ENCODE measurements around the gene ZNF385C. TPM values are rescaled to one million over a fixed set of nuclear protein-coding genes. Genes with fewer than 3 reads are reported as not detected.
A peak's percentile ranks its signal among the peaks of the same experiment; 100 is the strongest.

ZNF385C gene
- total RNA-seq, 1 donor from 2014 or later = 2.7 TPM

DNA sequence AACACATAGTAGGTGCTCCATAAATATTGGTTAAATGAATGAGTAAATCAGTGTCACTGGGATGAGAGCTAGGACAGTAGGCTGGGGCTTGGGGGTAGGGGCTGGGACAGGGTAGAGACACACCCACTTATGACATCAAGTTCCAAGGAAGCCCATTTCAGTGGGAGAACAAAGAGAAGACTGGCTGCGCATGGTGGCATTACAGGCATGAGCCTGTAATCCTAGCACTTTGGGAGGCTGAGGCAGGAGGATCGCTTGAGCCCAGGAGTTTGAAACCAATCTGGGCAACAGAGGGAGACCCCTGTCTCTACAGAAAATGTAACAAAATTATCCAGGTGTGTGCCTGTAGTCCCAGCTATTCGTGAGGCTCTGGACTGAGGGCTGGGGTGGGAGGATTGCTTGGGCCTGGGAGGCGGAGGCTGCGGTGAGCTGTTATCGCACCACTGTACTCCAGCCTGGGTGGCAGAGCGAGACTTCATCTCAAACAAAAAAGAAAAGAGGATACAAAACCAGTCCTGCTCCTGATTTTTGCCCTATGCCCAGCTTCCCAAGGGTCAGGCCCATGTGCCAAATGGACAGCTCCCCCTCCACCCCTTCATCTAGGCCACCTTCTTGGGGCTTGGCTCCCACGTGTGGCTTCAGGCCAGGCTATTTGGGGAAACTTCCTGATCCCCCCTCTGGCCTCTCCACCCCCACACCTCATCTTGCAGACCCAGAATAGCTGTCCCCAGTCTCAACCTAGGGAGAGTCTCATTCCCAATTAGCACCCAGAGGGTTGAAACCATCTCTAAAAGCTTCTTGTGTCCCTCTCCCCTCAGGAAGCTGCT is 7.1 kb downstream of the ZNF385C start:
- Mint-ChIP-seq H3K4me3 (ENCODE audit: low read depth) (no peak overlapping the region), H3K9me3 (ENCODE audit: low read depth) (no peaks in the 10 kb centered on the region), H3K27ac (no peak overlapping the region), H3K27me3 (peaks cover 44% of the 10 kb centered on the region), H3K4me1 (ENCODE audit: low read depth) (peaks cover 9% of the 10 kb centered on the region), H3K36me3 (ENCODE audit: insufficient read depth) (no peaks in the 10 kb centered on the region)
- DNase-seq (ENCODE audit: low spot score, unreplicated experiment) = no peak
- TF ChIP-seq, protein P1, sequence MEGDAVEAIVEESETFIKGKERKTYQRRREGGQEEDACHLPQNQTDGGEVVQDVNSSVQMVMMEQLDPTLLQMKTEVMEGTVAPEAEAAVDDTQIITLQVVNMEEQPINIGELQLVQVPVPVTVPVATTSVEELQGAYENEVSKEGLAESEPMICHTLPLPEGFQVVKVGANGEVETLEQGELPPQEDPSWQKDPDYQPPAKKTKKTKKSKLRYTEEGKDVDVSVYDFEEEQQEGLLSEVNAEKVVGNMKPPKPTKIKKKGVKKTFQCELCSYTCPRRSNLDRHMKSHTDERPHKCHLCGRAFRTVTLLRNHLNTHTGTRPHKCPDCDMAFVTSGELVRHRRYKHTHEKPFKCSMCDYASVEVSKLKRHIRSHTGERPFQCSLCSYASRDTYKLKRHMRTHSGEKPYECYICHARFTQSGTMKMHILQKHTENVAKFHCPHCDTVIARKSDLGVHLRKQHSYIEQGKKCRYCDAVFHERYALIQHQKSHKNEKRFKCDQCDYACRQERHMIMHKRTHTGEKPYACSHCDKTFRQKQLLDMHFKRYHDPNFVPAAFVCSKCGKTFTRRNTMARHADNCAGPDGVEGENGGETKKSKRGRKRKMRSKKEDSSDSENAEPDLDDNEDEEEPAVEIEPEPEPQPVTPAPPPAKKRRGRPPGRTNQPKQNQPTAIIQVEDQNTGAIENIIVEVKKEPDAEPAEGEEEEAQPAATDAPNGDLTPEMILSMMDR (IDR thresholded peaks at IDR 0.05; ENCODE audit: unreplicated experiment) = no peak

DNA sequence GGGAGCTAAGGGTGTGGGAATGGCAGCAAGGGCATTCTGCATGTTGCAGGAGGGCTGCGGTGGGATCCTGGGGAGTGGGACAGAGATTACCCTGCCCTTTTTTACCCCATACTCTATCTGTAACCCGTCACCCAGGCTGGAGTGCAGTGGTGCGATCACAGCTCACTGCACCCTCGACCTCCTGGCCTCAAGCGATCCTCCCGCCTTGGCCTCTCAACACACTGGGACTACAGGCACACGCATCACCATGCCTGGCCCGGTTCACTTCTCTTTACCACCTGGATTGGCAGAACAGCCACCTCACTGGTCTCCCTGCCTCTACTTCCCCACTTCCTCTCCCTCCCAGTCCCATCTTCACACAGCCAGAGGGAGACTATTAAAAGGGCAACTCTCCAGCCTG is 9.5 kb downstream of the ZNF385C start:
- Mint-ChIP-seq H3K9me3 (ENCODE audit: low read depth) (no peaks in the 10 kb centered on the region), H3K36me3 (ENCODE audit: insufficient read depth) (no peaks in the 10 kb centered on the region), H3K27me3 (peaks cover 23% of the 10 kb centered on the region), H3K4me1 (ENCODE audit: low read depth) (peaks cover 9% of the 10 kb centered on the region), H3K4me3 (ENCODE audit: low read depth) (no peak overlapping the region), H3K27ac (no peak overlapping the region)
- DNase-seq (ENCODE audit: low spot score, unreplicated experiment) = no peak
- TF ChIP-seq, protein P1 (IDR thresholded peaks at IDR 0.05; ENCODE audit: unreplicated experiment) = no peak

DNA sequence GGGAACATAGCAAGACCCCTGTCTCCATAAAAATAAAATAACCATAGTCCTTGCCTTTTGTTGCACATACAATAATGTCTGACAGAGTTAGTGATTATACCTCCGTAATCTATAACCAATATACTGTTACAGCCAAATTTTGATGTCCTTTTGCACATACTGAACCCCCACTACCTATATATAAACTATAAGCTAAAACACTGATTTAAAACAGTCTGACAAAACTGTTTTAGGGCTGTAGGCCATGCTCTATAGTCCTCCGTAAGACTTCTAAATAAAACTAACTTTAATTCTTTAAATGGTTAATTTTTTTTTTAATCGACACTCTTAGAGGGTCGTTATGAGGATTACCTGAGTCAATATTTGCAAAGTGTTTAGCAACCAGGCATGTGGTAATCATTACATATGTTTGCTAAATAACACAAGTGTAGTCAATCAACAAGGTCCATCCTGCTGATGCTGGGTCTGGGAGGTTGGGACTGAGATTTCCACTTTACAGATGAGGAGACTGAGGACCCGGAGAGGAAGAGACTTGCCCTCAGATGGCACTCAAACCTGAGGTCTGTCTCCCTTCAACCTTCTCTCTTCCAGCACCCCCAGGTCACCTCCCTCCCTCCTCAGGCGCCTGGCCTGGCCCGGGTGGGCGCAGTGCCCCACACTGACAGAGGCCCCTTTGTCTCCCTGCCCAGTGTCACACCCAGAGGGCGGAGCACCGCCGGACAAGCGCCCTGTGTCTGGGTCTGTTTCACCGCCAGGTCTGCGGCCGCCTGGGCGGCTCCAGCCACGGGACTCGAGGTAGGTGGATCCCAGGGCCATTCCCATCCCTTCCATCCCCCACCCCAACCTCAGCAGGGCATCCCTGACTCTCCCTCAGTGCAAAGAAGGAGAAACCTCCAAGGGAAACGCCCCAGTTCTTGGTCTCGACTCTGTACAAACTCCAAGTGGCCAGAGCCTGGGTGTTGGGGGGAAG is 10.3 kb downstream of the ZNF385C start:
- DNase-seq (ENCODE audit: low spot score, unreplicated experiment) = no peak
- Mint-ChIP-seq H3K36me3 (ENCODE audit: insufficient read depth) (no peaks in the 10 kb centered on the region), H3K4me3 (ENCODE audit: low read depth) (no peak overlapping the region), H3K27me3 (peaks cover 20% of the 10 kb centered on the region), H3K27ac (peak overlapping the region; percentile 9), H3K4me1 (ENCODE audit: low read depth) (peaks cover 9% of the 10 kb centered on the region), H3K9me3 (ENCODE audit: low read depth) (no peaks in the 10 kb centered on the region)
- TF ChIP-seq, protein P1 (IDR thresholded peaks at IDR 0.05; ENCODE audit: unreplicated experiment) = no peak

DNA sequence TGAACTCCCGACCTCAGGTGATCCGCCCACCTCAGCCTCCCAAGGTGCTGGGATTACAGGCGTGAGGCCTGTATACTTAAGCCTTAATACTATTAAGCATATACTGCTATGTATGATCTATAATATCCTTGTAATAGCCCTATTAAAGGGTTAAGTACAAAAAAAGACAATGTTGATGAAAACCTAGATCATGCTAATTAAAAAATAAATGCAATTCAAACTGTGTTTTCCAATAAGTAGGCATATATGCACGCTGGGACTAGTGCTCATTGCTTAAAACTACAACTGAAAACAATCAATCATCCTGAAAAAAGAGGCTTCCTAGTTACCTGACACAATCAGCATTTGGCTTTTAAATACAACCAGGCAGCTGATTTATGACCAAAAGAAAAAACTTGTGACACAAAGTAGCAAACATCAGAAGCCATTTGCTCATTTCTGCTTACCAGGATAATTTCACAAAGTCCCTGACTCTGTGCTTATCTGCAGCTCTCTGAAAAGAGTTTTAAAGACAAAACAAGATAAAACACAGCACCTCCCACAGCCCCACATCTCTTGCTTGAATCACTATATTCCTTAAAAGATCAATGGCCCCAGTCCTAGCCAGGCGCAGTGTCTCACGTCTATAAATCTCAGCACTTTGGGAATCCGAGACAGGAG is 11.1 kb downstream of the ZNF385C start:
- DNase-seq (ENCODE audit: low spot score, unreplicated experiment) = no peak
- no peaks in the 10 kb centered on the region for H3K36me3 Mint-ChIP-seq (ENCODE audit: insufficient read depth)
- H3K4me3 Mint-ChIP-seq (ENCODE audit: low read depth) = no peak overlapping the region
- H3K27me3 Mint-ChIP-seq = peaks cover 19% of the 10 kb centered on the region
- peak overlapping the region; percentile 9 for H3K27ac Mint-ChIP-seq
- no peaks in the 10 kb centered on the region for H3K9me3 Mint-ChIP-seq (ENCODE audit: low read depth)
- peaks cover 9% of the 10 kb centered on the region for H3K4me1 Mint-ChIP-seq (ENCODE audit: low read depth)
- TF ChIP-seq, protein P1 (IDR thresholded peaks at IDR 0.05; ENCODE audit: unreplicated experiment) = no peak
